CD4-positive, alpha-beta T cell (primary cell): Measurements from ENCODE around the gene ZFC3H1. TPM values are rescaled to one million over a fixed set of nuclear protein-coding genes. Genes with fewer than 3 reads are reported as not detected.

Source experiments
- ATAC-seq: fragments of 200-7000 bp; cut with Tn5 transposase; one replicate; pipeline ENCODE4 v1.10.0; 2022; ENCODE audit warnings: mild to moderate bottlenecking; ENCODE audit not compliant: poor library complexity
- CTCF ChIA-PET: fragments of 350-600 bp; sonication (Branson Sonifier 250); formaldehyde crosslinking; loops from one replicate; lab custom pipeline; 2021; ENCODE audit warnings: antibody characterized with exemption, inconsistent platforms; lab: Charles Lee
- POLR2A ChIA-PET: fragments of 350-600 bp; sonication (Branson Sonifier 250); formaldehyde crosslinking; loops from one replicate; lab custom pipeline; 2021; ENCODE audit warnings: antibody characterized with exemption, inconsistent platforms; lab: Charles Lee
- DNase-seq, 14 experiments: peaks; one replicate each; pipeline ENCODE4 v3.0.0-alpha.2; 2013 to 2020; ENCODE audit warnings: mixed read lengths in 2 of 14
- H3K27ac ChIP-seq, 2 donors: one replicate each; pipeline versions ENCODE4 v1.5.1 to v1.7.0; 2013; ENCODE audit warnings: low read length in 2 of 2, low read depth in 1 of 2, mild to moderate bottlenecking in 1 of 2
- H3K27me3 ChIP-seq, 2 experiments: 1 replicate in 1 of 2; 2 replicates in 1 of 2; pipeline versions ENCODE4 v1.6.1 to v1.7.0; 2013; ENCODE audit warnings: low read length in 2 of 2, control low read depth in 1 of 2, mild to moderate bottlenecking in 1 of 2, moderate library complexity in 1 of 2; ENCODE audit not compliant: insufficient read depth in 2 of 2, control insufficient read depth in 1 of 2
- H3K36me3 ChIP-seq: one replicate; pipeline ENCODE4 v1.6.1; 2013; ENCODE audit warnings: low read length, control low read depth; ENCODE audit not compliant: insufficient read depth
- H3K4me1 ChIP-seq: one replicate; pipeline ENCODE4 v1.6.1; 2013; ENCODE audit warnings: low read length, control low read depth; ENCODE audit not compliant: insufficient read depth
- H3K4me3 ChIP-seq: one replicate; pipeline ENCODE4 v1.5.1; 2013; ENCODE audit warnings: mild to moderate bottlenecking, low read length, moderate library complexity
- H3K9me3 ChIP-seq, 2 experiments: 1 replicate in 1 of 2; 2 replicates in 1 of 2; pipeline versions ENCODE4 v1.6.1 to v1.7.0; 2013; ENCODE audit warnings: low read length in 2 of 2, mild to moderate bottlenecking in 2 of 2, control low read depth in 1 of 2, moderate library complexity in 1 of 2; ENCODE audit not compliant: control insufficient read depth in 1 of 2, insufficient read depth in 1 of 2
- H3K27ac Mint-ChIP-seq: one replicate; pipeline ENCODE4 v1.8.0; 2020; ENCODE audit warnings: mixed read lengths
- H3K27me3 Mint-ChIP-seq: one replicate; pipeline ENCODE4 v1.8.0; 2021; ENCODE audit warnings: mixed read lengths
- H3K36me3 Mint-ChIP-seq: one replicate; pipeline ENCODE4 v1.8.0; 2021; ENCODE audit warnings: low read depth, mixed read lengths
- H3K4me1 Mint-ChIP-seq: one replicate; pipeline ENCODE4 v1.8.0; 2021; ENCODE audit warnings: low read depth, mixed read lengths
- H3K4me3 Mint-ChIP-seq: one replicate; pipeline ENCODE4 v1.8.0; 2020; ENCODE audit warnings: mild to moderate bottlenecking, mixed read lengths
- H3K9me3 Mint-ChIP-seq: one replicate; pipeline ENCODE4 v1.8.0; 2020; ENCODE audit warnings: mixed read lengths
- intact Hi-C, 2 experiments: fragments of 100-400 bp; cut with DNase I in 1 of 2; cut with micrococcal nuclease in 1 of 2; formaldehyde crosslinking; loops; one replicate each; pipeline versions ENCODE4 v1.15.1 to v1.9.0; 2023 to 2025; cut with DNase I, micrococcal nuclease
- total RNA-seq, 174 experiments: library from RNA in 2 of 174; stranded (reverse) in 2 of 174; gene quantifications; one replicate each; pipeline ENCODE4 v1.2.3 and lab custom pipeline; 2021 to 2026
- TF ChIP-seq, protein P1 (sequence below): fragments of 200-600 bp; IDR thresholded peaks from one replicate; pipeline ENCODE4 v1.8.0; 2022; ENCODE audit warnings: antibody characterized with exemption, mild to moderate bottlenecking

ZFC3H1 gene
- total RNA-seq, 2 experiments from 2014 or later, result 131 to 135 TPM

DNA sequence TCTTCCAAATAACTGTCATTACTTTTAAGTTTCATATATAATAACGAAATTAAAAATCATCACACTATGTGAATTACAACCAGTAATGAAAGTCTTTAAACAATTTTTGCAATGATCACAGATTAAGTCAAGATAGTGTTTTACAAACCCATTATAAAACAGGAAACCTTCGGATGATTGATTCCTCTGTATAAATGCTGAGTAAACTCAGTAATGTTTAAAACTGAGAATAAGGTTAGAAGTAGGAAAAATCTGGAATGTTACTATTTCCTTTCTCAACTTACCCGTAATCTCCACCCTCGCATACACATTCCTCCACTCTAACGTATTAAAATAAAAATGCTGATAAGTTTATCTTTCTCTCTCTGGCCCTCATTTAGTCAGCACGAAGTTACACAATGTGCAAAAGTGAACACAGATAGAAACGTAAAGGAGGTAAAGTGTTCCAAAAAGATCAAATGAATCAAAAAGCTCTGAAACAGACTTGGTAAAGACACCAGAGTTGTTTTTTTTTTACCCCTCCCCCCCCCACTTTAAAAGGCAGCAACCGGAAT lies 1.6 kb downstream of the ZFC3H1 start:
- intact Hi-C loops, result loop anchor here (2.0 to 10.0 kb wide), 4 partner anchors 19 to 1297 kb away; partner anchors contain the start of genes KCNMB4 (in 1 of the 2) and RAB21 (in 1 of the 2)
- ChIA-PET POLR2A (interaction anchor here (1.4 to 8.4 kb wide), 9 partner anchors 12 to 181 kb away, joined by 4 to 312 read pairs (median 23); partner anchors contain the start of genes RAB21, TBC1D15 and TMEM19), CTCF (interaction anchor here (0.7 to 4.4 kb wide), 5 partner anchors 23 to 93 kb away, joined by 4 to 52 read pairs (median 7); partner anchors contain the start of genes RAB21 and TMEM19)
- Histone ChIP-seq H3K27me3 (no peaks in the 10 kb centered on the region), H3K36me3 (peaks cover 28% of the 10 kb centered on the region), H3K4me3 (peak overlapping the region; percentile 91), H3K27ac (peak overlapping the region in 1 of 2 donors; percentile 98), H3K4me1 (peaks cover 17% of the 10 kb centered on the region), H3K9me3 (no peaks in the 10 kb centered on the region)
- Mint-ChIP-seq H3K9me3 (no peaks in the 10 kb centered on the region), H3K4me1 (peaks cover 60% of the 10 kb centered on the region), H3K27me3 (no peaks in the 10 kb centered on the region), H3K4me3 (peak overlapping the region; percentile 99), H3K36me3 (peaks cover 64% of the 10 kb centered on the region), H3K27ac (peak overlapping the region; percentile 97)
- DNase-seq, result peak in 2 of 14 experiments; percentile 11 to 16
- TF ChIP-seq, protein P1, sequence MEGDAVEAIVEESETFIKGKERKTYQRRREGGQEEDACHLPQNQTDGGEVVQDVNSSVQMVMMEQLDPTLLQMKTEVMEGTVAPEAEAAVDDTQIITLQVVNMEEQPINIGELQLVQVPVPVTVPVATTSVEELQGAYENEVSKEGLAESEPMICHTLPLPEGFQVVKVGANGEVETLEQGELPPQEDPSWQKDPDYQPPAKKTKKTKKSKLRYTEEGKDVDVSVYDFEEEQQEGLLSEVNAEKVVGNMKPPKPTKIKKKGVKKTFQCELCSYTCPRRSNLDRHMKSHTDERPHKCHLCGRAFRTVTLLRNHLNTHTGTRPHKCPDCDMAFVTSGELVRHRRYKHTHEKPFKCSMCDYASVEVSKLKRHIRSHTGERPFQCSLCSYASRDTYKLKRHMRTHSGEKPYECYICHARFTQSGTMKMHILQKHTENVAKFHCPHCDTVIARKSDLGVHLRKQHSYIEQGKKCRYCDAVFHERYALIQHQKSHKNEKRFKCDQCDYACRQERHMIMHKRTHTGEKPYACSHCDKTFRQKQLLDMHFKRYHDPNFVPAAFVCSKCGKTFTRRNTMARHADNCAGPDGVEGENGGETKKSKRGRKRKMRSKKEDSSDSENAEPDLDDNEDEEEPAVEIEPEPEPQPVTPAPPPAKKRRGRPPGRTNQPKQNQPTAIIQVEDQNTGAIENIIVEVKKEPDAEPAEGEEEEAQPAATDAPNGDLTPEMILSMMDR, result no peak
- ATAC-seq, result no peak

DNA sequence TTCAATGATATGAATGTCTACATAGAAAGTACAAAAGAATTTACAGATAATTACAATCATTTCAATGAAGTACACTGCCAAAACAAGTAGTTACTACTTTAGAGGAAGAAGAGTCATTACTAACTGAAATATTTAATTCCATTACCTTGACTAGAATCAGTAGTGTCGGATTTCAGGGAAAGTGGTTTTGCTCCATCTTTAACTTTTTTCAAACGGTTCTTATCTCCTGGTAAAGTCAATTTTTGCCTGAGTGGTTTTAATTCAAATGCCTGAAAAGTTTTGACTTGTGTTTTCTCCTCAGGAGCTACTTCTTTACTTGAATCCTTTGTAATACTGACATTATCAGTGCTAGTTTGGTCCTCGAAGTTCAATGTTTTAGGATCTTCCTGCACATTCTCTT lies 6.9 kb downstream of the ZFC3H1 start:
- no peaks in the 10 kb centered on the region for H3K27me3 ChIP-seq
- peak overlapping the region; percentile 21 for H3K4me3 Mint-ChIP-seq
- no peaks in the 10 kb centered on the region for H3K9me3 Mint-ChIP-seq
- H3K27ac Mint-ChIP-seq, result no peak overlapping the region
- ATAC-seq, result no peak
- no peak overlapping the region for H3K27ac ChIP-seq
- TF ChIP-seq, protein P1, result no peak
- H3K4me3 ChIP-seq, result no peak overlapping the region
- DNase-seq, result no peak
- POLR2A ChIA-PET, result interaction anchor here (0.9 kb wide), 1 partner anchor 29 kb away, joined by 3 read pairs; the partner anchor contains the start of gene TMEM19
- no peaks in the 10 kb centered on the region for H3K27me3 Mint-ChIP-seq
- CTCF ChIA-PET, result no interaction called here
- peaks cover 48% of the 10 kb centered on the region for H3K4me1 Mint-ChIP-seq
- no peaks in the 10 kb centered on the region for H3K9me3 ChIP-seq
- peaks cover 37% of the 10 kb centered on the region for H3K36me3 Mint-ChIP-seq
- intact Hi-C loops, result loop anchor here (5.0 kb wide), 2 partner anchors 34 to 36 kb away; no protein-coding TSS in a partner anchor
- H3K36me3 ChIP-seq, result peaks cover 62% of the 10 kb centered on the region
- H3K4me1 ChIP-seq, result peaks cover 12% of the 10 kb centered on the region

DNA sequence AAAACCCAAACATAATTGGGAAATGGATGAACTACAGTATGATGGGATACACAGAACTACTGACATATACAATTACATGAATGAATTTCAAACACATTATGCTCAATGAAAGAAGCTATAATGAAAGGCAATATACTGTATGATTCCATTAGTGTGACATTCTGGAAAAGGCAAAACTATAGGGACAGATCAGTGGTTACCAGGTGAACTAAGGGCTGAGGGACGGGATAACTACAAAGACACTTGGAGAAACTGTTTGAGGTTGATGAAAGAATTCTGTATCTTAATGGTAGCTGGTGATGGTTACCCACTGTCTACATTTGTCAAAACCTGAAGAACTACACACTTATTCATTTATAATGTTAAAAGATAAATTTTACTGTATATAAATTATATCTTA lies 7.7 kb downstream of the ZFC3H1 start:
- DNase-seq (no peak), ATAC-seq (no peak)
- TF ChIP-seq, protein P1, result no peak
- peak overlapping the region; percentile 7 for H3K4me3 Mint-ChIP-seq
- H3K27ac Mint-ChIP-seq, result peak overlapping the region; percentile 18
- peaks cover 45% of the 10 kb centered on the region for H3K4me1 Mint-ChIP-seq
- Histone ChIP-seq H3K4me3 (no peak overlapping the region), H3K4me1 (peaks cover 4% of the 10 kb centered on the region), H3K9me3 (no peaks in the 10 kb centered on the region), H3K27ac (no peak overlapping the region), H3K27me3 (no peaks in the 10 kb centered on the region), H3K36me3 (peaks cover 62% of the 10 kb centered on the region)
- H3K9me3 Mint-ChIP-seq, result no peaks in the 10 kb centered on the region
- peaks cover 35% of the 10 kb centered on the region for H3K36me3 Mint-ChIP-seq
- no peaks in the 10 kb centered on the region for H3K27me3 Mint-ChIP-seq
- CTCF ChIA-PET, result no interaction called here
- intact Hi-C loops, result loop anchor here (5.0 kb wide), 2 partner anchors 34 to 36 kb away; no protein-coding TSS in a partner anchor
- POLR2A ChIA-PET, result interaction anchor here (0.9 to 1.2 kb wide), 2 partner anchors 10 to 30 kb away, joined by 3 read pairs; partner anchors contain the start of gene TMEM19
